HG02840 (cell line): Measurements from ENCODE around the gene CTIF.
"Not testable (repeated sequence)": the region's sequence is repeated elsewhere in the genome, so short reads cannot be mapped to it uniquely, and the experiment has no call there.

Source experiments
- ATAC-seq: cut with Tn5 transposase; IDR thresholded peaks from one replicate; pipeline ENCODE4 v1.9.1; 2021; ENCODE audit warnings: mild to moderate bottlenecking, moderate library complexity, moderate number of reproducible peaks; ENCODE audit not compliant: unreplicated experiment, low FRiP score

The CTIF gene

DNA sequence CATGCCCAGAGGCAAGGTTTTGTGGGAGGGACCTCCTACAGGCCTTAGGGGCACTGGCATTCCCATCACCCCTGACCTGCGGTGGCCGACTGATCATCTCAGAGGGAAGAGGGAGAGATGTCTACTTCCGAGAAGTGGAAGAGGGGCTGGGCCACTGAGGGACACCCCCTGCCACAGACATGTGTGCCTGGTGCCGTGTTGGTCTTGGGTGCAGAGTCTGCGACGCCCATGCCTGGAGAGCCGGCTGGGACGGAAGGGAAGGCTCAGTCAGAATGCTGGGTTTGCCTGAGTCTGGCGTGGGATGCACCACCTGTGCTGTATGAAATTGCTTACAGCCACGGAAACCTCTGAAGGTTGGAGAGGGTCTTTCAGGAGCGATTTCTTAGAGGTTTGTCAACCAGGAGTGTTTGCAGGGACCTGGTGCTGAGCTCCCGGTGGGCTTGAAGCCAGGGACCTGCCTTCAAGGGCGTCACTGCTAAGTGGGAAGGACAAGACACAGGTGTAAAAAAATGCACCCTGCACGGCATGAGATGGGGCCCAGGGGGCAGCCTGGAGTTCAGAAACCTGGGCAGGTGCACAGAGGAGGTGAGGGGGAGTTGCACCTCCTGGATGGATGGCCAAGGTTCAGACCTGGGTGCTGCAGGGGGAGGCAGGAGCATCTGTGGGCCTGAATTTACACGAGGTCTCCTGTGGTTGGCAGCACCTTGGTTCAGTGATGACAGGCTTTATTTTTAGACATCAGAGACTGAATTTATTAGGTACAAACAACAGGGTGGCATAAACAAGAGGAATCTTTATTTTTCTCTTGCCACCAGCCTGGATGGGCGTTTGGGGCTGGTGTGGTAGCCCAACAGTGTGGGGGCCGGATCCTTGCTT, 100.3 kb downstream of the CTIF start:
- no peak for ATAC-seq

DNA sequence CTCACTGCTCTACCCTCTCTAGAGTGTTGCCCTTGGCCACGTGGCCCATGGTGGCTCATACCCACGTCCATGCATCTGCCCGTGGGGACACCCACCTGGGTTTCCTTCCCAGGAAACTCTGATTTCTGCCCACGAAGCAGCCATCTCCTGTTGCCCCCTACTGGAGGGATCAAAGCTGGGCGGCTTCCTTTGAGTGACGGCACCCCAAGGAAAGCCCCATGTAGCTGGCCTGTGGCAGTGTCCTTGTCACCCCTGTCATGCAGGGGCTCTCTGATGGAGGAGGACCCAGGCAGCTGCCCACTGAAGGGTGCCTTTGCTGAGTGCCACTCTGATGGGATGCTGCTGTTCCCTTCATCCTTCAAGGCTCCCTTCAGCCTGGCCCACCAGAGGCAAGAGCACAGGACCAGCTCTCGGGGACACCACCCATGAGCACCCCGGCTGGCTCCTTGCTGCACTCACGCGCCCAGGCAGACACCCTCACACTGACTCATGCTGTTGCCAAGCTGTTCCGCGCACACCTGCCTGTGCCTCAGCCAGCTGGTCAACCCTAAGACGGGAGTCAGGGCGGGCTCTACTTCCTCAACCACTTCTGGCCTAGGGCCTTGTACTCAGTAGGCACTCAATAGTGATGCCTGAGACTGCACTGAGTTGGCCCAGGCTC, 101.1 kb downstream of the CTIF start:
- ATAC-seq, result no peak

DNA sequence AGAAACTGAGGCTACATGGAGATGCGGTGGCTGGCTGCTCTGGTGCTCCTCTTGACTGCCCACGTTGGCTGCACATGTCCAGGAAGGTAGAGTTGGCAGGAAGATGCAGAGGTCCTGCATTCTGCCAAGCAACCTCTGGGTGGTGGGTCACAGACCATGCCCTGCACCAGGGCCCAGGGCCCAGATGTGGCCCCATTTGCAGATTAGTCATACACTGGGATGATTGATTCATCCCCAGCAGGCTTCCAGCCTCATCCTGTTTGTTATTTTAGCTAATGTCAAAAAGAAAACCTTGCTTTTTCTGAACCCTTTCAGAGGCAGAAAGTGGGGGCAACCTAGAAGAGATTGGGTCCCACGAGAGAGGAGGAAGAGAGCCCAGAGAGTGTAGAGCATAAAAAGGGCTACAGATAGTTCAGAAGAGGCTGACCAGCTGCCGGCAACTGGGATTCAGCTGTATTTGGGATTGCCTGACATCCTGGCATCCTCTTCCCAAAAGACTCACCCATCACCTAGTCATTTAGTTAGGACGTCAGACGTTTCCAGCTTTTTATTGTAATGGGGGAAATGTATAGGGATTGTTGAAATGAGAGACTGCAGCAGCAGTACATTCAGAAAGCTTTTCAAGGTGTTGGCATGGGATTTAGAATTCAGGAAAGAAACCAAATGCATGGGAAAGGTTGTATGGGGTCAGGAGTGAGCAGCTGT, 101.9 kb downstream of the CTIF start:
- no peak for ATAC-seq

DNA sequence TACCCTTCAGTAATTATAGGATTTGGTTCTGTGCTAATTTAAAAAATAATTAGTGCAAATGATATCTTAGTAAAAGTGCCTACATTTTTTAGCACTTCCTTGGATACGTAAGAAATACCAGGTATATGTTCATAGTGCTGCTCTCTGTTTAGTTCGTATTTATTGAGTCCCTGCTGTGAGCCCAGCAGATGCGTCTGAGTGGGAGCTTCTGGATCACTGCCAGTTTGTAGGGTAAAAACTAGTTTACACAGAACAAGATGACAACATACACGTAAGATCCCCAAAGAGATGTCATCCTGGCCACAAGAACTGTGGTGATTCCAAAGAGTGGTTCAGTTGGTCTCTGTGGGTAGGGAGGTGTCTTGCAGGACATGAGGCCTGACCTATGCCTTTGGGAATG, 103.2 kb downstream of the CTIF start:
- no peak for ATAC-seq

DNA sequence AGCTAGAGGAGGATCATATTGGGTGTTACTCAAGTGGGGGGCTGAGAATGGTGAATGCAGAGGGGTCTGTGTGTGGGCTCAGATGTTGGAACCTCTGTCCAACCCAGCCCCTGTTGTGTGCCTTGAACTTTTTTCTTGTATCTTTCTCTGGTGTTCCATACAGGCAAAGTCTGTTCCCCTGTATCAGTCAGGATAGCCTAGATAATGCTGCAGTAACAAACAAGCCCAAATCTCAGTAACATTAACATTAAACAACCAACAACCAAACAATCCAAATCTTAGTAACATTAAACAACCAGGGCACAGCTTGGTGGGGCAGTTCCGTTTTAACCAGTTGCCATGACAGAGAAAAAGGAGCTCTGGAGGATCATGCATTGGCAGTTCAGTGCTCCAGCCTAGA, 103.7 kb downstream of the CTIF start:
- ATAC-seq, result no peak

DNA sequence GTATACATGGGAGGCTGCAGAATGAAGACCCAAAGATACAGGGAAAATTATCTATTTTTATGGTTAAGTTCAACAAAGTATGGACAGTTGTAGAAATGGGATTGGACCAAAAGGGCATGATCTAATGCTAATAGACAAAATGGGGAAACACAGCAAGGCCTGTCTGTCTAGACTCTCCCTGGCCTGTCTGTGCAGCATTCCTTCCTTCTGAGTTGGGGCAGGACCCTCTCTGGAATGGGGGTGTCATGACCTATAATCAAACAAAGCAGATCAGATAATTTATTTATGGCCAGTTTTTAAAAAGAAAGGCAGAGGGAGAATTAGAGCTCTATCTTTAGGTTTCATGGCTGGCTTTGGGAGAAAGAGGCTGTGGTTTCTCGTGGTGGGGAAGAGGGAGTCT, 104.4 kb downstream of the CTIF start:
- no peak for ATAC-seq

DNA sequence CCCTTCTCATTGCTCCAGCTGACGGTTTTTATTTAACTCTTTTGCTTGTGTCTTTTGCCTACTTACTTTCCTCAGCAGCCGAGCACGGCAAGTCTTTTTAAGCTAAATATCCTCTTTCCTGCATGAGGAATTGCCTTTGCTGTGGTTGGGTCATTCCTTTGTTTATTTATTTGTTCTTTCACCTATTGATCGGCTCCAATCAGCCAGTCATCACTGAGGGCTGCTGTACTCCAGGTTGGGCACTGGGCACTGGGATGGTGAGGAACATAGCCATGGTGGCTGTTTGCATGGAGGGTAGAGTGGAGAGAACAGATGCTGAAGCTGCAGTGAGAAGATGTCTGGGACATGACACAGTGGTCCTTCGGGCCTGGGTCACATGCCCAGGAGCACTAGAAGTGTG, 105.2 kb downstream of the CTIF start:
- ATAC-seq, result no peak

DNA sequence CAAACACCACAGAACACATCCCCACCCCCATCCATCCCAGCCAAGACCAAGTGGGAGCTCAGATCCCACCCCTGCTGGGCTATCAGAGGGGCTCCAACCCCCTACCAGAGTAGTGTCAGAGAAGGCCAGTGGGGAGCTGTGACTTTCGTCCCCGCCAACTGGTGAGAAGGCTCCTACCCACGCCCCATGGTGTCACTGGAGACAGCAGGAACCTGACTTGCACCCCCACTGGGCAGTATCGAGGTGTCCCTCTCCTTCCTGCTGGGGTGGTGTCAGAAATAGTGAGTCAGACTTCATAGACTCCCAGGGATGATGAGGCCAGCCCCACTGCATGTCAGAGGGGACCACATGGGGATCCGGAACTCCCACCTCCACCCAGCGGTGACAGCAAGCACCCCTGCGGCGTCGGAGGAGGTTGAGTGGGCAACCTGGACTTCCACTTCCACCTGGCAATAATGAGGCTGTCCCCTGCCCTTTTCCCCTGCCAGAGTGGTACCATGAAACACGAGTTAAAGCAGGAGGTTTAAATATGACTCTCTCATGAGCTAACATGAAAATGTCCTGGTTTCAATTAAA, 106.7 kb downstream of the CTIF start:
- ATAC-seq, result no peak

DNA sequence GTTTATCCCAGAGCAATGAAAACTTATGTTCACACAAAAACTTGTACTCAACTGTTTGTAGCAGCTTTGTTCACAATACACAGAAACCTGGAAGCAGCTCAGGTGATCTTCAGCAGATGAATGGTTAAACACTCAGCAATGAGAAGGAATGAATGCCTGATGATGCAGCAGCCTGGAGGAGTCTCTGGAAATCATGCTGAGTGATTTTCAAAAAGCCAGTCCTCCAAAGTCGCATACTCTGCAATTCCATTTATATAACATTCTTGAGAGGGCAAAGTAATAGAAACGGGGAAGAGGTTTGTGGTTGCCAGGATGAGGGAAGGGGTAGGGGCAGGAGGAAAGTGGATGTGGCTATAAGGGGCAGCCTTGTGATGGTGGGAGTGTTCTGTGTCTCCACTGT, 108.1 kb downstream of the CTIF start:
- ATAC-seq, result no peak

DNA sequence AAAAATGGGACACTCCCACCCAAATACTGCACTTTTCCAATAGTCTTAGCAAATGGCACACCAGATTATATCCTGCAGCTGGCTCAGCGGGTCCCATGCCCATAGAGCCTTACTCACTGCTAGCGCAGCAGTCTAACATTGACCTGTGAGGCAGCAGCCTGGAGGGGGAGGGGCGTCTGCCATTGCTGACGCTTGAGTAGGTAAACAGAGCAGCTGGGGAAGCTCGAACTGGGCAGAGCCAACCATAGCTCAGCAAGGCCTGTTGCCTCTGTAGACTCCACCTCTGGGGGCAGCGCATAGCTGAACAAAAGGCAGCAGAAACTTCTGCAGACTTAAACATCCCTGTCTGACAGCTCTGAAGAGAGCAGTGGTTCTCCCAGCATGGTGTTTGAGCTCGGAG, 110.4 kb downstream of the CTIF start:
- ATAC-seq, result no peak

DNA sequence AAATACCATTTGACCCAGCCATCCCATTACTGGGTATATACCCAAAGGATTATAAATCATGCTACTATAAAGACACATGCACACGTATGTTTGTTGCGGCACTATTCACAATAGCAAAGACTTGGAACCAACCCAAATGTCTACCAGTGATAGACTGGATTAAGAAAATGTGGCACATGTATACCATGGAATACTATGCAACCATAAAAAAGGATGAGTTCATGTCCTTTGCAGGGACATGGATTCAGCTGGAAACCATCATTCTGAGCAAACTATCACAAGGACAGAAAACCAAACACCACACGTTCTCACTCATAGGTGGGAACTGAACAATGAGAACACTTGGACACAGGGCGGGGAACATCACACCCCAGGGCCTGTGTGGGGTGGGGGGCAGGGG, 115.8 kb downstream of the CTIF start:
- ATAC-seq, result not testable (repeated sequence)

DNA sequence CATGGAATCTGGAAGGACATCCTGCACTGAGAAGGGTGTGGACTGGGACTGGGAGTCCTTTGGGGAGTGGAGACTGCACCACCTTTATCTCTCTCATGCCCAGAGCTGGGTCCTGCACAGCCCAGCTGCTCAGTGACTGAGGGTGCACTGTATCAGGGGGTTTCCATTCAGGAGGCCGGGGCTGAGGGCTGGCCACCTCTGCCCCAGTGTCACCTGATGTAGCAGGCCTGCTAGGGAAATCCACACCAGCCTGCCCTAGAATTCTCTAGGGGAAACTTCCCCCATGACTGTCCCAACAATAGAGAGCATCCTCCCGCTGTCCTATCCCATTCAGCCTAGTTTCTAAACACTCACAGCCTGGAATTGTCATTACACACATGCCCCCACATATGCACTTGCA, 116.7 kb downstream of the CTIF start:
- no peak for ATAC-seq

DNA sequence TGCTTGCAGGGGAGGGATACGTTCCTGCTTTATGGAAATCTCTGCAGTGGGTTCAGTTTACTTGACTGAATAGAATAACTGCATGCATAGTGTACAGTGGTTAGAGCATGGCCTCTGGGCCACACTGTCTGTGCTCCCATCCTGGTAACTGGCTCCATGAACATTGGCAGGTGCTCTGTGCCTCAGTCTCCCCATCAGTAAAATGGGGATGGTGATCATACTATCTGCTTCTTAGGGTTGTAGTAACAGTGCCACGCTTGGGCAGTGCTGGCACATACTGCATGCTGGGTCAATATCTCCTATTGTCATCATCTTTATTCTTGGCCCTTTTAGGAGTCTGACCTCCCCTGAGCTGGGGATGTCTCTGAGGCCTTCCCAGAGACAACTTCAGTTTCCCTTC, 117.3 kb downstream of the CTIF start:
- no peak for ATAC-seq

DNA sequence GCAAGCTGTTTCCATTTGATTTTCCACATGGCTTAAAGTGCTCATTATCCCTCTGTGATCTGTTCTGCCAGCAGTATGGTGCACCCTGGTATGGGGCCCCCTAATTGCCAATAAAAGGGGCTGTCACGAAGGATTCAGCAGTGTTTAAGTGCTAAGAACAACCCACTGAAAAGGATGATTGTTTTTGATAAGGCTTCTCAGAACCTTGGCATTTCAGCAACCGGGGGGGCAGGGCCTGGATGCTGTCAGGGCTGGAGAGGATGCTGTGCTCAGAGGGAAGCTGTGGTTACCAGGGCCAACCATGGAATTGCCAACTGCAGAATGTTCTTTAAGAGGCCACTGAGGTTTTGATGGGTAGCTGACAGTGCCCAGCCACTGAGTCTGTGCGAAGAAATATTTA, 117.8 kb downstream of the CTIF start:
- no peak for ATAC-seq

DNA sequence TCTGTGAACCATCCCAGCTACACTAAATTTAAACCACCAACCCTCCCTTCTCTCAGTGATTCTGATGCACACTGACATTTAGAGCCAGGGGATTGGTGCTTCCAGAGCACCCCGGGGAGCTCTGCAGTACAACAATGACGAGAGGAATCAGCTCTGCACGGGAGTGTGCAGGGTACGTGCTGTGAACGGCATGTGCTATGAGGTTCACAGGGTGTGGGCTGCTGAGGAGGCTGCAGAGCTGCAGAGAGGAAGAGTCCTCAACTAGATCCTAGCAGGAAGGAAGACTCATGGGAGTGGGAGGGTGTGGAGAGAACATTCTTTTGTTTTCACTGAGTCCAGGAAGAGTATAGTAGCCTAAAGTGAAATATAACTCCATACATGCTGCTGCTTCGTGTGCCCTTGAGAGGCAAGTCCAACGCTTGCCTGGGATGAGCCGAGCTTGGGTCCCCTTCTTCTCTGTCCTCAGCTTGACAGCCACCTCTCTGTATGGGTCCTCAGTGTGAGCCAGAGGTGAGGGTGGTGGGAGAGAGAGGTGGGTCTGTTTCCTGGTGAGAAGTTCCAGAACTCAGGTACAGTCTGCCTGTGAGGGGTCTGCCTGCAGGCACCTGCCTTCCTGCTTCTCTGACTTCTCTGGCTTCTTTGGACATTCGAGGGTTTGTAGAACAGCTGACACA, 118.8 kb downstream of the CTIF start:
- no peak for ATAC-seq

DNA sequence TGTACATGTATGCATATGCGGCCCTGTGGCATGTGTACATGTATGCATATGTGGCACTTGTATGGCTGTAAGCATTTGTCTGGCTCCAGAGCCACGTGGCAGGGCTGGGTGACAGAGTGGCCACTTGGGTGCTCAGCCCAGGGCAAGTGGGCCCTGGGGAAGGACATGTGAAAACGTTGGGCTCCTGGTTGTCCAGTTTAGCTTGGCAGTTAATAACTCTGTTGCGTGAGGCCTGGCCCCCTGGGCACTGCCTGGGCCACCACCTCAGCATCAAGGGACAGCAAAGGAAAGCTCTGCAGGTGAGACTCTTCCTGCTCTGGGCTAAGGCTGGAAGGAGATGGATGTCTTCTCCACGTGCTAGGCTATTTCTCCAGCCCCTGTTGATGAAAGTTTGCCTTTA, 119.9 kb downstream of the CTIF start:
- no peak for ATAC-seq

DNA sequence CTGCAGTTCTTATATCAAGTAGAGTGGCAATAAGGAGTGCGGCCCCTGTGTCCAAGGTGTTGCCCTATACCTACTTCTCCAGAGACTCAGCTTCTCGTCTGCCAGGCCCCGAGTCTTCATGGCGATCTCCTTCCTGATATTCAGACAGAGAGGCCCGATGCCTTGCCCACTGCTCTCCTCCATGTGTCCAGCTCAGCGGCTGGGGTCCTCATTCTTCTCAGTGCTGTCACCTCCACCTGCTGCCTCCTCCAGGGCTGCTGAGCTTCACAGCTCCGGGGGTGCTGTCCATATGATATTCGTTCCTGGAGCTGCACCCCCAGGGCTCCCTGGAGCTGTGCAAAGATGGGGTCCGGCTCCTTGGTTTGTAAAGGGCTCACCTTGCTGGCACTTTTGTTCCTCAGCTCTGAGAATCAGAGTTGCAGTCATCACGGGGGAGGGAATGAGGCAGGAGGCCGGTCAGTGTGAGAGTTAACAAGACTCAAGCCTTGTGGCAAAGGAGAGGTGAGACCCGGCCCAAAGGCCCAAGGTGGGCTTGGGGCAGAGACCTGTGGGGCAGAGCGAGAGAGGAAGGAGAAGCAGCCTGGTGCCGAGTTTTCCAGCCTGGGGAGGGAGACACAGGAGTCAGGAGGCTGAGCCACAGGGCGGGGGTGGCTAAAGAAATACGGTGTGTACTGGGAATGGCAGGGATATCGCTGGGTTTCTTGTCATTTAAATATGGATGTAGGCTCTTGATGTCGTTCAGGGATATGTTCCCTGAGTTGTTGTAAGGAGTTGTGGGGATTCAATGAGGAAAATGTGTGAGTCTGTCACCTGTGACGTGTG, 120.6 kb downstream of the CTIF start:
- ATAC-seq, result no peak

DNA sequence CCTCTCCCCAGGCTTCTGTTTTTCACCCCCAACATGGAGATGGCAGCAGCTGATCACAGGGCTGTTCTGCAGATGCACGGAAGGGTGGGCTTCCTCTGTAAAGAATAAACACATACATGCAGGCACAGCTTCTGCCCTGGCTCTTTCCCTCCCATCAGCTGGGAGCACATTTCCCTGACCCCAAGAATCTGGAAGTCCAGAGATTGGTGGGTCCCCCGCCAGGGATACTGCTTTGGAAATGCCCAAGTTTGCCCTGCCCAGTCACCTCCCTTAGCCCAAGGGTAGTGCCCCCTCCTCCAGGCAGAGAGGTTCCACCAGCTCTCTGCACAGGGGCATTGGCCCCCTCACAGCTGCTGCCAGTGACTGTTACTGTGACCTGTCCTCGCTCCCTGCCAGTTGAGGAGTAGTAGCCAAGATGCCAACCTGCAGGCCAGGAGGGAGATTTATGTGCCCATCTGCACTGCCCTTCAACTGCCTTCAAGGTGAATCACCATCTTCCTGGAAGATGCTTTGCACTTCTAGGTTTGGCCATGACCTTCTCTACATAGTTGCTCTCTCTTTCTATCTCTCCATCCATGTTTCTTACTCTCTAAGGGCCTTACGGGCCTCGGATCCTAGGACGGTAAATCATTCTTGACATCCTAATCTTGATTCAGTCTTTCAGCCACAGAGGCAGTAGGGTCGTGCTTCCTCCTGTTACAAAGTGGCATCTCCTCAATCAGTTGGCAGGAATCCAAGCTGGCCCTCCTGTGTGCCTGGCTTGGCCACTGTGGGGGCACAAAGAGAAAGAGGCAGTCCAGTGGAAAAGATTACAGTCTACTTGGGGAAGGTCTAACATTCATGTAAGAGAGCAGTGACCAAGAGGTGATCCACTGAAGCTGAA, 121.8 kb downstream of the CTIF start:
- ATAC-seq, result no peak

DNA sequence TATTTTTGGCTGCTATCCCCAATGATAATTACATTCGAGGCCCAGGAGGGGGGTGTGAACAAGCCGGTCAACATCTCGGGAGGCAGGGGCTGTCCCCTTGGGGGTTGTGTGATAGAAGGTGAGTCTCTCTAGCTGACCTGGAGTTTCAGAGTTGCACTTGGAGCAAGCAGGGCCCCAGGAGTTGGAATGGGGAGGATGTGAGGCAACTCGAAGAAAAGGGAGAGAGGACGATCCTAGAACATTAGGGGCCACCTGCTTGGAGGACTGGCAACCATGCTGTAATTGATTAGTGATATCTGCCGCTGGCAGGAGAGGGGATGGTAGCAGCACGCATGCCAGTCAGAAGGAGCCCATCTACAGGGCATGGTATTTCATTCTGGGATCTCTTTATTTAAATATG, 122.6 kb downstream of the CTIF start:
- ATAC-seq, result no peak
